C4-2B (cell line): ENCODE results near the gene EFR3B.

Source experiments
- H3K27ac ChIP-seq: fragments of 450-650 bp; 2 replicates; pipeline ENCODE4 v1.5.1; 2017
- CTCF ChIP-seq: fragments of 450-650 bp; conservative IDR thresholded peaks from 2 replicates; pipeline ENCODE4 v1.5.1; 2017; ENCODE audit warnings: mild to moderate bottlenecking
- ZFX ChIP-seq: fragments of 450-650 bp; IDR thresholded peaks from 2 replicates; pipeline ENCODE4 v1.6.1; 2017

Gene EFR3B

GRCh38 chr2:25063876-25064660 lies 22.2 kb downstream of the EFR3B start:
- TF ChIP-seq ZFX (no peak), CTCF (no peak)

GRCh38 chr2:25065768-25066167 lies 23.9 kb downstream of the EFR3B start:
- TF ChIP-seq ZFX (no peak), CTCF (no peak)
- no peak overlapping the region for H3K27ac ChIP-seq

More at GRCh38 chr2:25063876-25064660, 22.2 kb downstream of the EFR3B start:
- no peak overlapping the region for H3K27ac ChIP-seq

- no peak for TF ChIP-seq CTCF
- no peak for TF ChIP-seq ZFX
- no peak overlapping the region for H3K27ac ChIP-seq
Measured at GRCh38 chr2:25066455-25066854, 24.6 kb downstream of the EFR3B start.

GRCh38 chr2:25068217-25068616 lies 26.3 kb downstream of the EFR3B start:
- no peak for TF ChIP-seq ZFX
- no peak for TF ChIP-seq CTCF
- no peak overlapping the region for H3K27ac ChIP-seq

- TF ChIP-seq CTCF (no peak), ZFX (no peak)
- no peak overlapping the region for H3K27ac ChIP-seq
Measured at GRCh38 chr2:25071966-25072365, 30.1 kb downstream of the EFR3B start.

- TF ChIP-seq CTCF (no peak), ZFX (no peak)
- no peak overlapping the region for H3K27ac ChIP-seq
Measured at GRCh38 chr2:25072606-25073005, 30.7 kb downstream of the EFR3B start.

- TF ChIP-seq CTCF: no peak
- H3K27ac ChIP-seq: no peak overlapping the region
Measured at GRCh38 chr2:25073025-25073424, 31.1 kb downstream of the EFR3B start.
